NB4 (cell line): ENCODE measurements around the gene CREG1.

Experiments used
- DNase-seq: peaks from one replicate; pipeline ENCODE4 v3.0.0; 2010; ENCODE audit warnings: low read depth
- H3K4me3 ChIP-seq: one replicate; pipeline ENCODE4 v1.5.1; 2011; ENCODE audit warnings: mild to moderate bottlenecking, low read depth, low read length, moderate library complexity
- MYC ChIP-seq: IDR thresholded peaks from 2 replicates; pipeline ENCODE4 v1.6.1; 2011; ENCODE audit warnings: low read depth, low read length
- POLR2A ChIP-seq: IDR thresholded peaks from 2 replicates; pipeline ENCODE4 v1.6.1; 2011; ENCODE audit warnings: mild to moderate bottlenecking; ENCODE audit not compliant: insufficient read length; ENCODE audit errors: extremely low read depth
- TF ChIP-seq, protein P1 (sequence below): IDR thresholded peaks from one replicate; pipeline ENCODE4 v1.5.1; 2012; ENCODE audit warnings: low read depth, low read length
- TF ChIP-seq, protein P2 (sequence below): IDR thresholded peaks from 2 replicates; pipeline ENCODE4 v1.6.1; 2011; ENCODE audit warnings: low read depth, low read length

Gene CREG1

GRCh38 chr1:167582722-167583121 lies 29.2 kb upstream of the CREG1 start:
- no peak overlapping the region for H3K4me3 ChIP-seq
- no peak for TF ChIP-seq MYC
- TF ChIP-seq, protein P1, sequence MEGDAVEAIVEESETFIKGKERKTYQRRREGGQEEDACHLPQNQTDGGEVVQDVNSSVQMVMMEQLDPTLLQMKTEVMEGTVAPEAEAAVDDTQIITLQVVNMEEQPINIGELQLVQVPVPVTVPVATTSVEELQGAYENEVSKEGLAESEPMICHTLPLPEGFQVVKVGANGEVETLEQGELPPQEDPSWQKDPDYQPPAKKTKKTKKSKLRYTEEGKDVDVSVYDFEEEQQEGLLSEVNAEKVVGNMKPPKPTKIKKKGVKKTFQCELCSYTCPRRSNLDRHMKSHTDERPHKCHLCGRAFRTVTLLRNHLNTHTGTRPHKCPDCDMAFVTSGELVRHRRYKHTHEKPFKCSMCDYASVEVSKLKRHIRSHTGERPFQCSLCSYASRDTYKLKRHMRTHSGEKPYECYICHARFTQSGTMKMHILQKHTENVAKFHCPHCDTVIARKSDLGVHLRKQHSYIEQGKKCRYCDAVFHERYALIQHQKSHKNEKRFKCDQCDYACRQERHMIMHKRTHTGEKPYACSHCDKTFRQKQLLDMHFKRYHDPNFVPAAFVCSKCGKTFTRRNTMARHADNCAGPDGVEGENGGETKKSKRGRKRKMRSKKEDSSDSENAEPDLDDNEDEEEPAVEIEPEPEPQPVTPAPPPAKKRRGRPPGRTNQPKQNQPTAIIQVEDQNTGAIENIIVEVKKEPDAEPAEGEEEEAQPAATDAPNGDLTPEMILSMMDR: no peak
- TF ChIP-seq, protein P2, sequence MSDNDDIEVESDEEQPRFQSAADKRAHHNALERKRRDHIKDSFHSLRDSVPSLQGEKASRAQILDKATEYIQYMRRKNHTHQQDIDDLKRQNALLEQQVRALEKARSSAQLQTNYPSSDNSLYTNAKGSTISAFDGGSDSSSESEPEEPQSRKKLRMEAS: no peak
- TF ChIP-seq POLR2A: no peak
- no peak for DNase-seq

DNA sequence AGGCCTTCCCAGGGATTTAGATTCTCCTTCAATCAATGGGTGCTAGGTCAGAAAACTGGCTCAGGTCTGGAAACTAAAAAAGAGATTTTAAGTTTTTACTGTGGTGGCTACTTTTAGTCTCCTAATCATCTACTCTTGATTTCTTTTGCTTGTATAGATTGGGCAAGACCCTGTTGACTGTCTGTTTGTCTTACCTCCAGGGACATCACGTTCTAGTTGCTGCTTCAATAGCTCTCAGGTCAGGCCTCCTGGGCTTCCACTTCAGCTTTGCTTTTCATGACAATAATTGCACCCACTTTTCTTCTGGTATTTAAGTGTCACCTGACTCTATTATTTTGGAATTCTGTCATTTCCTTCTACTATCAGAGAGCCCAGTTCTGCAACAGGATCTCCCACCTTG lies 28.5 kb upstream of the CREG1 start:
- TF ChIP-seq MYC (no peak), POLR2A (no peak)
- TF ChIP-seq, protein P2: no peak
- TF ChIP-seq, protein P1: no peak
- no peak overlapping the region for H3K4me3 ChIP-seq

GRCh38 chr1:167579986-167580385 lies 26.4 kb upstream of the CREG1 start:
- DNase-seq: no peak
- TF ChIP-seq POLR2A (no peak), MYC (no peak)
- TF ChIP-seq, protein P1: no peak
- TF ChIP-seq, protein P2: no peak
- no peak overlapping the region for H3K4me3 ChIP-seq

More for the DNA sequence above, 28.5 kb upstream of the CREG1 start:
- no peak for DNase-seq

DNA sequence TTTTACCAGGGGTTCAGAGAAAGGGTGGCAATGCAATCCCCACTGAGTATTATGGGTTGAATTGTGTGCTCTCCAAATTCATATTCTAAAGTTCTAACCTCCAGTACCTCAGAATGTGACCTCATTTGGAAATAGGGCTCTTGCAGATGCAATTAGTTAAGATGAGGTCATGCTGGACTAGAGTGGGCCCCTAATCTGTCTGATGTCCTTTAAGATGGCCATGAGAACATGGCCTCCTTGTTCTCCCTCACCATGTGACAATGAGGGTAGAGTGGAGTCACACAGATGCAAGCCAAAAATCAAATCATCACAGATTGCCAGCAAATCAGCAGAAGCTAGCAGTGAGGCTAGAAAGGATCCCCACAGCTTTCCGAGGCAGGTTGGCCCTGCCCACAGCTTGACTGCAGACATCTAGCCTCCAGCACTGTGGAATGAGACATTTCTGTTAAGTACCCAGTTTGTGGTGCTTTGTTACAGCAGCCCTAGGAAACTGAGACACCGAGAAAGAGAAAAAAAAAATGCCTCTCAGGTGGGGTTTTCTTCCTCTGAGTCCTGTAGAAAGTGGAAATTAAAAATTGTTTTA lies 25.5 kb upstream of the CREG1 start:
- TF ChIP-seq, protein P1: no peak
- TF ChIP-seq MYC (no peak), POLR2A (no peak)
- TF ChIP-seq, protein P2: no peak
- DNase-seq: no peak
- H3K4me3 ChIP-seq: no peak overlapping the region

DNA sequence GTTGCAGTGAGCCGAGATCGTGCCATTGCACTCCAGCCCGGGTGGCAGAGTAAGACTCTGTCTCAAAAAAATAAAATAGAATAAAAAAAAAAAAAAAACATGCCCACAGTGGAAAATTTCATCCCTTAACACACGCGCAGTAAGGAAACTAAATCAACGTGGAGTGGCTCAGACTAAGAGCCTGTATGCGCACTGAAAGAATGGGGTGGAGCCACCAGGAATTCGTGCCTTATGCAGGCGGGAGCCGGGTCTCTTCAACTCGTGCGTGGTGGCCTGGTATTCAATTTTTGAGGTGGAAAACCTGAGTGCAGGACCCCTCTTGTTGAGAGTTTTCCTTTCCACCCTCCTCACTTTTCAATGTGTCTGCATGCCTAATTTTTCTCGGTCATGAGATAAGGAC lies 22.1 kb upstream of the CREG1 start:
- no peak for DNase-seq
- TF ChIP-seq MYC: no peak
- no peak for TF ChIP-seq POLR2A
- TF ChIP-seq, protein P2: no peak
- TF ChIP-seq, protein P1: no peak

More for the DNA sequence above, 22.1 kb upstream of the CREG1 start:
- H3K4me3 ChIP-seq: no peak overlapping the region
